ENCODE results near the gene VPS35. TPM values are rescaled to one million over a fixed set of nuclear protein-coding genes. Genes with fewer than 3 reads are reported as not detected.

VPS35 gene
- total RNA-seq, 1 experiment from 2014 or later: 70.4 TPM

GRCh38 chr16:46719528-46719927 lies 30.6 kb upstream of the VPS35 start:
- no peaks in the 10 kb centered on the region for H3K27me3 Mint-ChIP-seq (ENCODE audit: low read depth)
- H2AFZ ChIP-seq (ENCODE audit: low read length): no peak overlapping the region
- no peak overlapping the region for H3K14ac ChIP-seq (ENCODE audit: insufficient read depth, low read length)
- no peak overlapping the region for H2BK5ac ChIP-seq (ENCODE audit: insufficient read length, low read length)
- no peaks in the 10 kb centered on the region for H3K4me1 ChIP-seq (ENCODE audit: insufficient read depth, low read length)
- TF ChIP-seq, protein P1, sequence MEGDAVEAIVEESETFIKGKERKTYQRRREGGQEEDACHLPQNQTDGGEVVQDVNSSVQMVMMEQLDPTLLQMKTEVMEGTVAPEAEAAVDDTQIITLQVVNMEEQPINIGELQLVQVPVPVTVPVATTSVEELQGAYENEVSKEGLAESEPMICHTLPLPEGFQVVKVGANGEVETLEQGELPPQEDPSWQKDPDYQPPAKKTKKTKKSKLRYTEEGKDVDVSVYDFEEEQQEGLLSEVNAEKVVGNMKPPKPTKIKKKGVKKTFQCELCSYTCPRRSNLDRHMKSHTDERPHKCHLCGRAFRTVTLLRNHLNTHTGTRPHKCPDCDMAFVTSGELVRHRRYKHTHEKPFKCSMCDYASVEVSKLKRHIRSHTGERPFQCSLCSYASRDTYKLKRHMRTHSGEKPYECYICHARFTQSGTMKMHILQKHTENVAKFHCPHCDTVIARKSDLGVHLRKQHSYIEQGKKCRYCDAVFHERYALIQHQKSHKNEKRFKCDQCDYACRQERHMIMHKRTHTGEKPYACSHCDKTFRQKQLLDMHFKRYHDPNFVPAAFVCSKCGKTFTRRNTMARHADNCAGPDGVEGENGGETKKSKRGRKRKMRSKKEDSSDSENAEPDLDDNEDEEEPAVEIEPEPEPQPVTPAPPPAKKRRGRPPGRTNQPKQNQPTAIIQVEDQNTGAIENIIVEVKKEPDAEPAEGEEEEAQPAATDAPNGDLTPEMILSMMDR (conservative IDR thresholded peaks at IDR 0.05): no peak
- no peaks in the 10 kb centered on the region for H3K23me2 ChIP-seq (ENCODE audit: insufficient read length, low read depth, low read length, poor library complexity, severe bottlenecking)
- H4K8ac ChIP-seq (replicated peaks; ENCODE audit: insufficient read length, low read depth, low read length): no peak overlapping the region
- no peak overlapping the region for H3K23ac ChIP-seq (ENCODE audit: insufficient read length, low read depth, low read length)
- H3K4me3 Mint-ChIP-seq: peak overlapping the region in 1 of 2 experiments; percentile 32; a peak in 1 of 5 replicates
- H2BK12ac ChIP-seq (ENCODE audit: insufficient read length, low read depth, low read length): no peak overlapping the region
- H2AK5ac ChIP-seq (ENCODE audit: insufficient read length, low read length): no peak overlapping the region
- H3K4me2 ChIP-seq (ENCODE audit: insufficient read depth, insufficient read length, low read length): no peak overlapping the region
- no peak overlapping the region for H3K27ac ChIP-seq (ENCODE audit: insufficient read length, low read depth, low read length)
- WGBS (ENCODE audit: extremely low coverage, insufficient read length, low lambda C conversion rate): no CpG with 5 or more reads among the region's 6 CpGs
- H3T11ph ChIP-seq (ENCODE audit: low read length): no peak overlapping the region
- no peak overlapping the region for H3K56ac ChIP-seq (ENCODE audit: insufficient read length, low read depth, low read length)
- peaks cover 0 to 3% of the 10 kb centered on the region in 2 experiments; a peak in 2 of 5 replicates for H3K9me3 Mint-ChIP-seq
- no peak overlapping the region for H4K5ac ChIP-seq (ENCODE audit: insufficient read length, low read depth, low read length)
- no peaks in the 10 kb centered on the region for H3K79me1 ChIP-seq (ENCODE audit: insufficient read depth, low read depth, low read length, poor library complexity, severe bottlenecking)
- H3K27me3 ChIP-seq (ENCODE audit: insufficient read depth, low read length): no peaks in the 10 kb centered on the region
- H2BK120ac ChIP-seq (ENCODE audit: low read depth, low read length, poor library complexity, severe bottlenecking): no peak overlapping the region
- H2BK20ac ChIP-seq (ENCODE audit: low read depth, low read length, poor library complexity, severe bottlenecking): no peak overlapping the region
- H3K9me3 ChIP-seq (ENCODE audit: control insufficient read depth, low read depth, low read length): no peaks in the 10 kb centered on the region
- DNase-seq: no peak
- no peaks in the 10 kb centered on the region for H3K36me3 Mint-ChIP-seq (ENCODE audit: insufficient read depth in 1 of 3, low read depth in 3 of 3)
- no peaks in the 10 kb centered on the region for H3K79me2 ChIP-seq (ENCODE audit: insufficient read depth, low read length)
- no peak overlapping the region for H3K18ac ChIP-seq (ENCODE audit: insufficient read length, low read depth, low read length)
- H3K27ac Mint-ChIP-seq: no peak overlapping the region
- no peak overlapping the region for H3K4ac ChIP-seq (ENCODE audit: low read depth, low read length)
- H4K20me1 ChIP-seq (ENCODE audit: control insufficient read depth, insufficient read depth, insufficient read length): no peaks in the 10 kb centered on the region
- no peaks in the 10 kb centered on the region for H3K4me1 Mint-ChIP-seq
- no peak overlapping the region for H3K9ac ChIP-seq (ENCODE audit: extremely low read depth, insufficient read length, low read length)
- no peak overlapping the region for H2BK15ac ChIP-seq (ENCODE audit: low read depth, low read length)
- no peak overlapping the region for H4K91ac ChIP-seq (ENCODE audit: insufficient read length, low read depth, low read length)
